HG03135 (cell line): ENCODE results near the gene AHCYL2.
"Not testable (repeated sequence)": the region's sequence is repeated elsewhere in the genome, so short reads cannot be mapped to it uniquely, and the experiment has no call there.

Experiments used
- ATAC-seq: cut with Tn5 transposase; IDR thresholded peaks from one replicate; pipeline ENCODE4 v1.9.1; 2021; ENCODE audit warnings: mild to moderate bottlenecking, moderate library complexity; ENCODE audit not compliant: unreplicated experiment

AHCYL2 gene

GRCh38 chr7:129282865-129283264 lies 58.0 kb downstream of the AHCYL2 start:
- no peak for ATAC-seq

- no peak for ATAC-seq
Measured at GRCh38 chr7:129283936-129284335, 59.1 kb downstream of the AHCYL2 start.

- ATAC-seq = no peak
Measured at GRCh38 chr7:129285111-129285510, 60.3 kb downstream of the AHCYL2 start.

GRCh38 chr7:129292861-129293260 lies 68.0 kb downstream of the AHCYL2 start:
- no peak for ATAC-seq

- ATAC-seq = no peak
Measured at GRCh38 chr7:129295015-129295423, 70.2 kb downstream of the AHCYL2 start.

GRCh38 chr7:129298268-129298893 lies 73.6 kb downstream of the AHCYL2 start:
- no peak for ATAC-seq

- ATAC-seq = no peak
Measured at GRCh38 chr7:129299889-129300288, 75.1 kb downstream of the AHCYL2 start.

GRCh38 chr7:129300299-129300698 lies 75.5 kb downstream of the AHCYL2 start:
- not testable (repeated sequence) for ATAC-seq

GRCh38 chr7:129307592-129307991 lies 82.8 kb downstream of the AHCYL2 start:
- ATAC-seq = no peak

- ATAC-seq = no peak
Measured at GRCh38 chr7:129308047-129308446, 83.2 kb downstream of the AHCYL2 start.

- ATAC-seq = no peak
Measured at GRCh38 chr7:129311429-129311828, 86.6 kb downstream of the AHCYL2 start.

GRCh38 chr7:129313282-129313681 lies 88.5 kb downstream of the AHCYL2 start:
- no peak for ATAC-seq

- ATAC-seq = no peak
Measured at GRCh38 chr7:129315960-129316359, 91.1 kb downstream of the AHCYL2 start.

- ATAC-seq = no peak
Measured at GRCh38 chr7:129317450-129317849, 92.6 kb downstream of the AHCYL2 start.

GRCh38 chr7:129327076-129327475 lies 102.2 kb downstream of the AHCYL2 start:
- ATAC-seq = no peak

GRCh38 chr7:129332254-129333035 lies 107.6 kb downstream of the AHCYL2 start:
- no peak for ATAC-seq

- no peak for ATAC-seq
Measured at GRCh38 chr7:129334473-129334872, 109.6 kb downstream of the AHCYL2 start.

GRCh38 chr7:129338450-129338849 lies 113.6 kb downstream of the AHCYL2 start:
- no peak for ATAC-seq

- ATAC-seq = no peak
Measured at GRCh38 chr7:129341212-129341611, 116.4 kb downstream of the AHCYL2 start.

- ATAC-seq = no peak
Measured at GRCh38 chr7:129341816-129342806, 117.3 kb downstream of the AHCYL2 start.

GRCh38 chr7:129343099-129343700 lies 118.4 kb downstream of the AHCYL2 start:
- ATAC-seq = no peak
